ENCODE measurements around the gene CERS5.

The CERS5 gene

DNA sequence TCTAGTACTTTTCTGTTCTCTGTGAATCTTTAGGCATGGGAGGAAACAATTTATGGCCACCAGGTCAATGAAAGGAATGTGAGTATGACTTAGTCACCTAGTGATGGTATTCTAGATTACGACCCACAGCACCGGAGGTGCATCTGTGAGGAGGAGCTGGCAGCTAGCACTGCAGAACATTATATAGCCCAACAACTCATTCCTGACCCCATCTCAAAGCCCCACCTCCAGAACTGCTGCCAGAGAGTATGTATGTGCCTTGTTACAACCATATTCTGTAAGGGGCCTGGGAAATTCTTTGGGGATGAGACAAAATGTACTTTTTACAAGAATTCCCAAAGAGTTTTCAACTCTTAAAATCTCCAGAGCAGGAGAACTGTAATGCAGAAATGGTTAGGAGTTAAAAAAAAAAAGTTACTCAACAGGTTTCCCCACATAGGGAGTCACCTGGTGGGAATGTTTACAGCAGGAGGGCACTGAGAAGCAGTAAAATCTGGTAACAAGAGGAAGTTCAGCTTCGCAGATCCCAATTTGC is 34.9 kb upstream of the CERS5 start:
- Histone ChIP-seq H3K9ac (ENCODE audit: low read depth in 1 of 2, low read length in 2 of 2) (no peak overlapping the region), H3K4me3 (ENCODE audit: low read depth in 1 of 2, low read length in 2 of 2) (no peak overlapping the region), H3K27me3 (ENCODE audit: control insufficient read depth in 1 of 2, insufficient read depth in 2 of 2, low read length in 2 of 2) (no peaks in the 10 kb centered on the region), H3K27ac (ENCODE audit: low read depth, low read length) (no peak overlapping the region), H3K9me3 (ENCODE audit: control insufficient read depth in 1 of 2, low read length in 2 of 2) (no peaks in the 10 kb centered on the region), H3K36me3 (ENCODE audit: control insufficient read depth in 1 of 2, insufficient read depth in 2 of 2, low read length in 2 of 2) (peaks cover 33 to 62% of the 10 kb centered on the region in 2 donors), H3K4me1 (ENCODE audit: control insufficient read depth in 1 of 2, insufficient read depth in 2 of 2, low read length in 2 of 2) (peaks cover 11 to 14% of the 10 kb centered on the region in 2 donors)

DNA sequence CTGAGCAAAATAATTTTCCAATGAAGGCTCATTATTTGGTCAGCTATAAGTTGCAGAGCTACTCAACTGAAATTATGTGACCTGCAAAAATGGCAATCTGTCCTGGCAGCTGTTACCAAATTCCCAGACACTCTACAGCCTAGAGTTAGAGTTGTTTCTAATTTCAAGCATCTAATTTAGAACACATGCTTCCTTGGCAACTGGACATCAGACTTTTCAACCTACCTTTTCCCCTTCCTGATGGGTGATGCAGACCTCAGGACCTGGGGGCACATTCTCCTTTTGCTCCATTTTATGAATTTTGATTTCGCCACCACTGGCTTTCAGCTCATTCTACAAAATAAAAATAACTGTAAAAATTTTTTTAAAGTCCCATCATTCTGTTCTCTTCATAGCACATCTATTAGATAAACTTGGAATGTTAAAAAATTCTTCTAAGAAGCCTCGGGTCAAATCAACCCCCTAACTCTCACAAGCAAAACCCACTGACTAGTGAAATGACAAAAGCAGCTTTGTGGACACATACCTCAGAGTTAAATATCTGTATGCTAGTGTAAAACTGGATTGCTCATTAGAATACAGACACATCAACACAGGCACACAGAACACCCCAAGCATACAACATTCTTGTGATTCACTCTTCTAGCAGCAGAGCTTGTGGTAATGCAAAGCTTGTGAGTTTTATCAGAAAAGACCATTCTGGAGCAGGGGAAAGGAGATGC is 33.5 kb upstream of the CERS5 start:
- peaks cover 35 to 61% of the 10 kb centered on the region in 2 donors for H3K36me3 ChIP-seq (ENCODE audit: control insufficient read depth in 1 of 2, insufficient read depth in 2 of 2, low read length in 2 of 2)
- no peak overlapping the region for H3K9ac ChIP-seq (ENCODE audit: low read depth in 1 of 2, low read length in 2 of 2)
- H3K27ac ChIP-seq (ENCODE audit: low read depth, low read length) = no peak overlapping the region
- H3K27me3 ChIP-seq (ENCODE audit: control insufficient read depth in 1 of 2, insufficient read depth in 2 of 2, low read length in 2 of 2) = no peaks in the 10 kb centered on the region
- no peaks in the 10 kb centered on the region for H3K9me3 ChIP-seq (ENCODE audit: control insufficient read depth in 1 of 2, low read length in 2 of 2)
- peaks cover 11 to 15% of the 10 kb centered on the region in 2 donors for H3K4me1 ChIP-seq (ENCODE audit: control insufficient read depth in 1 of 2, insufficient read depth in 2 of 2, low read length in 2 of 2)
- no peak overlapping the region for H3K4me3 ChIP-seq (ENCODE audit: low read depth in 1 of 2, low read length in 2 of 2)

GRCh38 chr12:50198829-50199228 is 31.7 kb upstream of the CERS5 start:
- H3K4me1 ChIP-seq (ENCODE audit: control insufficient read depth in 1 of 2, insufficient read depth in 2 of 2, low read length in 2 of 2) = peaks cover 11 to 15% of the 10 kb centered on the region in 2 donors
- H3K9me3 ChIP-seq (ENCODE audit: control insufficient read depth in 1 of 2, low read length in 2 of 2) = no peaks in the 10 kb centered on the region
- no peak overlapping the region for H3K27ac ChIP-seq (ENCODE audit: low read depth, low read length)
- H3K27me3 ChIP-seq (ENCODE audit: control insufficient read depth in 1 of 2, insufficient read depth in 2 of 2, low read length in 2 of 2) = no peaks in the 10 kb centered on the region
- peaks cover 26 to 56% of the 10 kb centered on the region in 2 donors for H3K36me3 ChIP-seq (ENCODE audit: control insufficient read depth in 1 of 2, insufficient read depth in 2 of 2, low read length in 2 of 2)
- no peak overlapping the region for H3K4me3 ChIP-seq (ENCODE audit: low read depth in 1 of 2, low read length in 2 of 2)
- no peak overlapping the region for H3K9ac ChIP-seq (ENCODE audit: low read depth in 1 of 2, low read length in 2 of 2)

- Histone ChIP-seq H3K4me1 (ENCODE audit: control insufficient read depth in 1 of 2, insufficient read depth in 2 of 2, low read length in 2 of 2) (peaks cover 13 to 20% of the 10 kb centered on the region in 2 donors), H3K36me3 (ENCODE audit: control insufficient read depth in 1 of 2, insufficient read depth in 2 of 2, low read length in 2 of 2) (peaks cover 24 to 55% of the 10 kb centered on the region in 2 donors)
Measured at GRCh38 chr12:50197297-50197727, 30.1 kb upstream of the CERS5 start.

DNA sequence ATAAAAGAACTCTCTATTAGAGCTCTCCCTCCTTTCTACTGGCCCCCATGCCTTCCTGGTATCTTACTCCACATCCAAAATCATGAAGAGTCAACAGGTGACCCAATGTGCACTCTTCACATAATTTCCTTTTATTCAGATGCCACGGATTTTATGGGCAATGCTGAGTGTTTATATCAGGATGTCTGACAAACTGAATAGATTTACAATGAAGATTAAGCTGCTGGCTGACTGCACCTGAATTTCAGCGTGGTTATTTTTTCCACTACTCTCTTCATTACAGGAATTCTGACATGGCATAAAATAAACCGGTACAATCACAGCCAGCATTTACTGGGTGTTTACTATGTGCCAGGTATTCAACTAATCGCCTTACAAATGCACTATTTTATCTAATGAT is 29.4 kb upstream of the CERS5 start:
- H3K9me3 ChIP-seq (ENCODE audit: control insufficient read depth in 1 of 2, low read length in 2 of 2) = no peaks in the 10 kb centered on the region
- H3K36me3 ChIP-seq (ENCODE audit: control insufficient read depth in 1 of 2, insufficient read depth in 2 of 2, low read length in 2 of 2) = peaks cover 24 to 53% of the 10 kb centered on the region in 2 donors
- no peaks in the 10 kb centered on the region for H3K27me3 ChIP-seq (ENCODE audit: control insufficient read depth in 1 of 2, insufficient read depth in 2 of 2, low read length in 2 of 2)
- no peak overlapping the region for H3K9ac ChIP-seq (ENCODE audit: low read depth in 1 of 2, low read length in 2 of 2)
- H3K27ac ChIP-seq (ENCODE audit: low read depth, low read length) = no peak overlapping the region
- H3K4me1 ChIP-seq (ENCODE audit: control insufficient read depth in 1 of 2, insufficient read depth in 2 of 2, low read length in 2 of 2) = peaks cover 11 to 15% of the 10 kb centered on the region in 2 donors
- no peak overlapping the region for H3K4me3 ChIP-seq (ENCODE audit: low read depth in 1 of 2, low read length in 2 of 2)

More at GRCh38 chr12:50197297-50197727, 30.1 kb upstream of the CERS5 start:
- Histone ChIP-seq H3K27ac (ENCODE audit: low read depth, low read length) (no peak overlapping the region), H3K9ac (ENCODE audit: low read depth in 1 of 2, low read length in 2 of 2) (no peak overlapping the region), H3K27me3 (ENCODE audit: control insufficient read depth in 1 of 2, insufficient read depth in 2 of 2, low read length in 2 of 2) (no peaks in the 10 kb centered on the region), H3K4me3 (ENCODE audit: low read depth in 1 of 2, low read length in 2 of 2) (no peak overlapping the region), H3K9me3 (ENCODE audit: control insufficient read depth in 1 of 2, low read length in 2 of 2) (no peaks in the 10 kb centered on the region)

DNA sequence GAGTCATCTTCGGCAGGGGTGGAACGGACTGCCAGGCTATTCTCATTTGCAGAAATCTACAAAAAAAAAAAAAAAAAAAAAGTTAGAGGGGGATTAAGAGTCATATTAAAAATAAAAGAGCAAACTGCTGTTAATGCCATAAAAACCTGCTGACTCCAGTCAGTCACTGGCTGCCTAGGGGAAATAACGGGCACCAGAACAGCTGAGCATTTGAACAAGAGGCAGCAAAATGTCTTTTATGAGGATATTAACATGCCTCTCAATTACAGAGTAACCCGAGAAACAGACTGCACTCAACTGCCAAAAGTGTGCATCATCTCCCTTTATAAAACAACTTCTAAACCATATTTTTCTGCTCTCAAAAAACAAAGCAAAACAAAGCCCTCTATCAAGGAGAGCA is 28.7 kb upstream of the CERS5 start:
- peaks cover 11 to 15% of the 10 kb centered on the region in 2 donors for H3K4me1 ChIP-seq (ENCODE audit: control insufficient read depth in 1 of 2, insufficient read depth in 2 of 2, low read length in 2 of 2)
- no peaks in the 10 kb centered on the region for H3K27me3 ChIP-seq (ENCODE audit: control insufficient read depth in 1 of 2, insufficient read depth in 2 of 2, low read length in 2 of 2)
- no peak overlapping the region for H3K9ac ChIP-seq (ENCODE audit: low read depth in 1 of 2, low read length in 2 of 2)
- no peak overlapping the region for H3K4me3 ChIP-seq (ENCODE audit: low read depth in 1 of 2, low read length in 2 of 2)
- H3K36me3 ChIP-seq (ENCODE audit: control insufficient read depth in 1 of 2, insufficient read depth in 2 of 2, low read length in 2 of 2) = peaks cover 24 to 54% of the 10 kb centered on the region in 2 donors
- H3K27ac ChIP-seq (ENCODE audit: low read depth, low read length) = no peak overlapping the region
- no peaks in the 10 kb centered on the region for H3K9me3 ChIP-seq (ENCODE audit: control insufficient read depth in 1 of 2, low read length in 2 of 2)

GRCh38 chr12:50192908-50193307 is 25.7 kb upstream of the CERS5 start:
- H3K36me3 ChIP-seq (ENCODE audit: control insufficient read depth in 1 of 2, insufficient read depth in 2 of 2, low read length in 2 of 2) = peaks cover 26 to 46% of the 10 kb centered on the region in 2 donors
- H3K4me3 ChIP-seq (ENCODE audit: low read depth in 1 of 2, low read length in 2 of 2) = no peak overlapping the region
- peaks cover 23 to 31% of the 10 kb centered on the region in 2 donors for H3K4me1 ChIP-seq (ENCODE audit: control insufficient read depth in 1 of 2, insufficient read depth in 2 of 2, low read length in 2 of 2)
- no peaks in the 10 kb centered on the region for H3K9me3 ChIP-seq (ENCODE audit: control insufficient read depth in 1 of 2, low read length in 2 of 2)
- H3K27ac ChIP-seq (ENCODE audit: low read depth, low read length) = no peak overlapping the region
- no peaks in the 10 kb centered on the region for H3K27me3 ChIP-seq (ENCODE audit: control insufficient read depth in 1 of 2, insufficient read depth in 2 of 2, low read length in 2 of 2)
- no peak overlapping the region for H3K9ac ChIP-seq (ENCODE audit: low read depth in 1 of 2, low read length in 2 of 2)

- H3K27me3 ChIP-seq (ENCODE audit: control insufficient read depth in 1 of 2, insufficient read depth in 2 of 2, low read length in 2 of 2) = no peaks in the 10 kb centered on the region
- H3K9ac ChIP-seq (ENCODE audit: low read depth in 1 of 2, low read length in 2 of 2) = no peak overlapping the region
- no peaks in the 10 kb centered on the region for H3K9me3 ChIP-seq (ENCODE audit: control insufficient read depth in 1 of 2, low read length in 2 of 2)
- peaks cover 25 to 31% of the 10 kb centered on the region in 2 donors for H3K4me1 ChIP-seq (ENCODE audit: control insufficient read depth in 1 of 2, insufficient read depth in 2 of 2, low read length in 2 of 2)
- H3K36me3 ChIP-seq (ENCODE audit: control insufficient read depth in 1 of 2, insufficient read depth in 2 of 2, low read length in 2 of 2) = peaks cover 31 to 52% of the 10 kb centered on the region in 2 donors
- H3K27ac ChIP-seq (ENCODE audit: low read depth, low read length) = no peak overlapping the region
- no peak overlapping the region for H3K4me3 ChIP-seq (ENCODE audit: low read depth in 1 of 2, low read length in 2 of 2)
Measured at GRCh38 chr12:50192236-50192635, 25.1 kb upstream of the CERS5 start.

GRCh38 chr12:50190859-50191258 is 23.7 kb upstream of the CERS5 start:
- peaks cover 27 to 40% of the 10 kb centered on the region in 2 donors for H3K4me1 ChIP-seq (ENCODE audit: control insufficient read depth in 1 of 2, insufficient read depth in 2 of 2, low read length in 2 of 2)
- no peaks in the 10 kb centered on the region for H3K9me3 ChIP-seq (ENCODE audit: control insufficient read depth in 1 of 2, low read length in 2 of 2)
- H3K9ac ChIP-seq (ENCODE audit: low read depth in 1 of 2, low read length in 2 of 2) = no peak overlapping the region
- H3K36me3 ChIP-seq (ENCODE audit: control insufficient read depth in 1 of 2, insufficient read depth in 2 of 2, low read length in 2 of 2) = peaks cover 25 to 46% of the 10 kb centered on the region in 2 donors
- H3K27ac ChIP-seq (ENCODE audit: low read depth, low read length) = no peak overlapping the region
- no peak overlapping the region for H3K4me3 ChIP-seq (ENCODE audit: low read depth in 1 of 2, low read length in 2 of 2)
- no peaks in the 10 kb centered on the region for H3K27me3 ChIP-seq (ENCODE audit: control insufficient read depth in 1 of 2, insufficient read depth in 2 of 2, low read length in 2 of 2)

- H3K4me3 ChIP-seq (ENCODE audit: low read depth in 1 of 2, low read length in 2 of 2) = no peak overlapping the region
- H3K9ac ChIP-seq (ENCODE audit: low read depth in 1 of 2, low read length in 2 of 2) = no peak overlapping the region
- H3K27ac ChIP-seq (ENCODE audit: low read depth, low read length) = no peak overlapping the region
- H3K36me3 ChIP-seq (ENCODE audit: control insufficient read depth in 1 of 2, insufficient read depth in 2 of 2, low read length in 2 of 2) = peaks cover 19 to 38% of the 10 kb centered on the region in 2 donors
- peaks cover 28 to 49% of the 10 kb centered on the region in 2 donors for H3K4me1 ChIP-seq (ENCODE audit: control insufficient read depth in 1 of 2, insufficient read depth in 2 of 2, low read length in 2 of 2)
- no peaks in the 10 kb centered on the region for H3K27me3 ChIP-seq (ENCODE audit: control insufficient read depth in 1 of 2, insufficient read depth in 2 of 2, low read length in 2 of 2)
- no peaks in the 10 kb centered on the region for H3K9me3 ChIP-seq (ENCODE audit: control insufficient read depth in 1 of 2, low read length in 2 of 2)
Measured at GRCh38 chr12:50188875-50189575, 21.9 kb upstream of the CERS5 start.
